Brain microvascular endothelial cell (primary cell): ENCODE measurements around the gene KIAA0040.
A peak's percentile ranks its signal among the peaks of the same experiment; 100 is the strongest.

Experiments used
- DNase-seq: peaks from one replicate; pipeline ENCODE4 v3.0.0-alpha.2; 2020
- H3K27ac ChIP-seq: fragments of 250-450 bp; sonication (Bioruptor Pico); 2 replicates; pipeline ENCODE4 v1.5.1; 2020; ENCODE audit warnings: mild to moderate bottlenecking, moderate library complexity
- H3K27me3 ChIP-seq: fragments of 250-450 bp; sonication (Bioruptor Pico); replicated peaks from 2 replicates; pipeline ENCODE4 v1.5.1; 2020; ENCODE audit warnings: mild to moderate bottlenecking
- H3K36me3 ChIP-seq: fragments of 250-450 bp; sonication (Bioruptor Pico); replicated peaks from 2 replicates; pipeline ENCODE4 v1.5.1; 2020; ENCODE audit warnings: mild to moderate bottlenecking
- H3K4me3 ChIP-seq: 2 replicates; pipeline ENCODE4 v1.5.1; 2011; ENCODE audit warnings: low read depth, mild to moderate bottlenecking, control low read depth, low read length, moderate library complexity
- CTCF ChIP-seq: IDR thresholded peaks from 2 replicates; pipeline ENCODE4 v1.5.1; 2011; ENCODE audit warnings: low read depth, mild to moderate bottlenecking, moderate library complexity, low read length, control low read depth, inconsistent platforms; ENCODE audit errors: missing control alignments
- in situ Hi-C: cut with HindIII; loops from 2 replicates; pipeline ENCODE4 v1.10.0; 2017; ENCODE audit warnings: low sequenced_read_pairs, low pct_ligation_motif_present

Gene KIAA0040

GRCh38 chr1:175193527-175193910, 943 bp upstream of the KIAA0040 start:
- no peaks in the 10 kb centered on the region for H3K36me3 ChIP-seq
- no peak overlapping the region for H3K4me3 ChIP-seq
- H3K27me3 ChIP-seq: peaks cover 3% of the 10 kb centered on the region
- TF ChIP-seq CTCF: no peak
- DNase-seq: no peak
- H3K27ac ChIP-seq: no peak overlapping the region
- in situ Hi-C loops: no loop called here

- TF ChIP-seq CTCF: no peak
- no peaks in the 10 kb centered on the region for H3K36me3 ChIP-seq
- in situ Hi-C loops: no loop called here
- H3K27ac ChIP-seq: no peak overlapping the region
- peaks cover 3% of the 10 kb centered on the region for H3K27me3 ChIP-seq
- no peak for DNase-seq
- H3K4me3 ChIP-seq: peak overlapping the region; percentile 46
These were observed 406 bp downstream of the KIAA0040 start for GRCh38 chr1:175192111-175192629.

GRCh38 chr1:175191659-175192058, 917 bp downstream of the KIAA0040 start:
- H3K4me3 ChIP-seq: no peak overlapping the region
- H3K27ac ChIP-seq: no peak overlapping the region
- H3K27me3 ChIP-seq: peaks cover 3% of the 10 kb centered on the region
- TF ChIP-seq CTCF: no peak
- no peak for DNase-seq
- in situ Hi-C loops: no loop called here
- H3K36me3 ChIP-seq: no peaks in the 10 kb centered on the region

- no peak for DNase-seq
- Histone ChIP-seq H3K4me3 (no peak overlapping the region), H3K27ac (no peak overlapping the region), H3K27me3 (peaks cover 3% of the 10 kb centered on the region), H3K36me3 (no peaks in the 10 kb centered on the region)
- in situ Hi-C loops: no loop called here
- TF ChIP-seq CTCF: no peak
These were observed 3.6 kb downstream of the KIAA0040 start for GRCh38 chr1:175188936-175189335.

GRCh38 chr1:175186433-175187160, 6.0 kb downstream of the KIAA0040 start:
- Histone ChIP-seq H3K27me3 (no peaks in the 10 kb centered on the region), H3K4me3 (no peak overlapping the region), H3K36me3 (no peaks in the 10 kb centered on the region), H3K27ac (no peak overlapping the region)
- DNase-seq: no peak
- TF ChIP-seq CTCF: no peak
- in situ Hi-C loops: no loop called here

GRCh38 chr1:175185903-175186302, 6.7 kb downstream of the KIAA0040 start:
- Histone ChIP-seq H3K27ac (no peak overlapping the region), H3K4me3 (no peak overlapping the region), H3K27me3 (no peaks in the 10 kb centered on the region), H3K36me3 (no peaks in the 10 kb centered on the region)
- no peak for DNase-seq
- in situ Hi-C loops: no loop called here
- TF ChIP-seq CTCF: no peak
